ENCODE results near the gene ANKRD12.

GRCh38 chr18:9174302-9174701 is 37.7 kb downstream of the ANKRD12 start:
- TF ChIP-seq CTCF (IDR thresholded peaks at IDR 0.05) (no peak), POLR2A (IDR thresholded peaks at IDR 0.05) (no peak)

Data from Peyer's patch (tissue), 4 donors.